GM18870 (cell line): Measurements from ENCODE around the gene ITGA8.
"Not testable (repeated sequence)": the region's sequence is repeated elsewhere in the genome, so short reads cannot be mapped to it uniquely, and the experiment has no call there.

ENCODE experiments used
- ATAC-seq: cut with Tn5 transposase; IDR thresholded peaks from one replicate; pipeline ENCODE4 v1.9.1; 2021; ENCODE audit warnings: moderate library complexity; ENCODE audit not compliant: unreplicated experiment

The ITGA8 gene

GRCh38 chr10:15624401-15625196 lies 95.1 kb downstream of the ITGA8 start:
- ATAC-seq = no peak

DNA sequence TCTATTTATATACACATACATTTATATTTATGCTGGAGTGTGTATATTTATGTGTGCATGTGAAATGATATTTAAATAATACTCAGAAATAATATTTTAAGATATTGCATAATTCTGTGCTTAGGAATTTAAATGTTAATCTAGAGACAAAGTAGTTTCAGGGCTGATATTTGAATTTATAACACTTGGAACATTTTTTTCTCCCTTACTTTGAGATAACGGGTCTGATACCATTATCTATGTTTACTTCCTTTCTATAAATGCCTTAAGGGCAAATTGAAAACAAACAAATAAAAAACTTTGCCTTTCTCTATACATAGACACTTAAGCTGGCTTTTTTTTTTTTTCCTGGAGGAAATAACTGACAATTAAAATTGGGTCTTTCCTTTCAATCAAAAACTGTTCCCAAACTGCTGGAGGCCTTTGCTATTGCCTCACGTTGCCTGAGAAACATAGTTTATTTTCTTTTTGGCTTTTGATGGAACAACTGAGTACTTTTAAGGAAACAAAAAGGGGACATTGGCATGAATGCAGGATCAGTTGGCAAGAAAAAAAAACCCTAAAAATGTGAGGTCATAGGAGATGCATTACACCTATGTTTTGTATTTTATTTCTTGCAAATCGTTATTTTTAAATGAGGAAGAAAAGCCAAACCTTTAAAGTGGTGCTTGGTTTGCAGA lies 98.7 kb downstream of the ITGA8 start:
- ATAC-seq = no peak

DNA sequence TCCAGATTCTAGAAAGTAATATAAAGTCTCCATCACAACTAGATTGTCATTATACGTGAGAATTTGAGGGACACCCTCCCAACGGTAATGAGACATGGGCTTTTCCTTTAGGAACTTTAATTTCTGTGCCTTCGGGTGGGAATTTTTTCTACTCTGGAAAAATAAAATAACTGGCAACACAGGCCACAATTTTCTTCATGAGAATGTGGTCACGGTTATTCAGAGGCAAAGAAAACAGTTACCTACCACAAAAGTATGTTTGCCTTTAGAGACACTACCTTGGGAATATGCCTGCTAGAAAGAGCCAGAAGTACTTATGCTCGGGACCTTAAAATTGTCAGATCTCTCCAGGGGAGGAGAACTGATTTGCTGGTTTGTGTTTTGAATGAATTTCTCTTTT lies 99.4 kb downstream of the ITGA8 start:
- no peak for ATAC-seq

- ATAC-seq = no peak
These were observed 110.5 kb downstream of the ITGA8 start for GRCh38 chr10:15609246-15609645.

DNA sequence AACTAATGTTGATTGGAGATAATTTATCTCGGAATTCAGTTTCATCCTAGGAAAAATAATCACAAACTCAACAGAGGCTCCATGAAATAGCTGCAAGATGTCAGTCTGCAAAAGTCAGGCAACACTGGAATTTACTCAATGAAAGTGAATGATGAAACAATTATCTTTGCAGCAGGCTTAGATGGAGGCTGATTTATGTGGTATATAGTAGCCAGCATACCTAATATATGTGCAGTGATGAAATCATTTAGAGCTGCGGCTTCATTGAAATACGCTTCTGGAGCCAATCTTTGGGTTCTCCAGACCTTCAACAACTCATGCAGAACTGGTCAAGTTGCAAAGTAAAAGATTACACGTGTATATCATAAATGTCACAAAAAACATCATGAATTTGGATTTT lies 113.3 kb downstream of the ITGA8 start:
- no peak for ATAC-seq

DNA sequence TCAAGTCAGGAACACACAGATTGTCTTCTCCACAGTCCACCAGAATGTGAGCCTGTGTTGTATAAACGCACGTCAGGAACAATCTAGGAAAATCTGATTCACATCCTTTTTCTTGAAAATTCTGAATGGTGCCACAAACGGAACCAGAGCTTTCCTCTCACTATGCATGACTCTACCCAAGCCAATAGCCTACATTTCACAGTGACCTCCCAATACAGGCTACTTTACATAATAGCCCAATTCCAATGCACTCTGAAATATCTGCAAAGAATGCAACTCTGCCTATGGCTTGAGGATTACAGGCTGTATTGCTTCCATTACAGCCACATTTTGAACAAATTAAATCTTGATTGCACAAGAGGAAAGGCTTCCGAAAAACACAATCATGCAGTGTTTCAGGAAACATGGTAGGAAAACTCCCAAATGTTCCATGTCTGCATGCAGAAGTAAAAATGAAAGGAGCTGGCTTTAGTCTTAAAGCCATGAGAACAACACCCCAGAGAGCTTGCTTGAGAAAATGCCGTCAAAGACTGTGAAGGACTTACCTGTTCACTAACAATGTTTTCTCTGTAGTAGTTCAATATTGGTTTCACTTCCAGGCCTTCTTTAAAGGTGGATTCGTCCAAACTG lies 113.9 kb downstream of the ITGA8 start:
- ATAC-seq = no peak

DNA sequence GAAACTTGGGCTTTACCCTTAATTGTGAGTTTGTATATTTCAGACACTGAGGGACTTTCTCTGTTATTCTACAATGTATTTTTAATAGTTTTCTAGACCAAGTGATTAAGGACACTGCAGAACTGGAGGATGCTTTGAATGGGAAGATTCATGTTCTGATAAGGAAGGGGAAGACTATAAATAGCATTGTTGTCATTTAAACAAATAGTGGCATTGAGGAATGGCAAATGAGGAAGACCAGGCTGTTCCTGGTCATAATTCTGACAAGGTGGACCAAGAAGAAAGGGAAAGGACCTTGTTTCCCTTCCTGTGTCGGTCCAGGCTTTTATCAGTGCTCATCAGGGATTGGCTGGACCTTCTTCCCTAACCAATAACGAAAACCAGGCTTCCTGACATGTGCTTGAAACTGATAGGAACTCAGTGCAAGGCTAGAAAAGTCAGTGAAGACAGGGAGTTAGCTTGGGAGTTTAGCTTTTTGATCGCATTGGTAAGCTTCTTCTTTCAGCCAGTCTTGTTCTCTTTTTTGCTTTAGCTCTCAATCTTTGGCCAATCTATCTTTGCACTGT lies 116.2 kb downstream of the ITGA8 start:
- no peak for ATAC-seq

DNA sequence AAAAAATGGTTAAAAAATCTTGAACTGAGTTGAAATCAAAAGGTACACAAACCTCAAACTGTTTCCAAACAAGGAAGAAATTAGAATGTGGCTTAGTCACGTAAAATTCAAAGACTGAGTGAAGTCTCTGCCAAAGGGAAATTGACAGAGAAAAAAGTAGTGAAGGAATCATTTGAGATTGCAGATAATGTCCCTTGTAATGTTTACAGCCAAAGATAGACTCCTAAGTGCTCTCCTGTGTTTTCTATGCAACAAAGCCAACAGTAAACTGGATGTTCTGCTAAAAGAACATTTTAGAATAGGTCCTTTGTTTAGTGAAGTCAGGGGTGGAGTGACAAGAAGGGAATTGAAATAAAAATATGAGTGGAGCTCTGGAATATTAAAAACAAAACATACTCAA lies 117.9 kb downstream of the ITGA8 start:
- ATAC-seq = no peak

DNA sequence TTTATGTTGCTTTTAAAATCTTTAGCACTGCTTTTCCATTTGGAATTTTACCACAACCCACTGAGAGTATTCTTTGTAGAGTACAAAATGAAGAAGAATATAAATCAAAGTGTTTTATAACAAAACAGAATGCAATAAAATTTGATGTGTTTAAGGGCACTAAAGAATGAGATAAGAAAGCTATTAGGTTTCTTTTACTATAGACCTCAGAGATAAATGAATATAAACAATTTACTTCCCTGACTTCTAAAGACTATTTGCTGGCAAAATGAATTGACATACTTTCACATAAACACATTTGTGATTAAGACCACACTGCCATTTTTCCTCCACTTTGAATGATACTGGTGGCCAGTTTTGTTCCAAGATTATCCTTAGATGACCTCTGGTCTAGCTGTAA lies 124.5 kb downstream of the ITGA8 start:
- ATAC-seq = no peak

GRCh38 chr10:15591937-15592336 lies 127.8 kb downstream of the ITGA8 start:
- no peak for ATAC-seq

GRCh38 chr10:15591431-15591830 lies 128.3 kb downstream of the ITGA8 start:
- ATAC-seq = no peak

- ATAC-seq = no peak
These were observed 130.8 kb downstream of the ITGA8 start for GRCh38 chr10:15588635-15589508.

GRCh38 chr10:15588151-15588550 lies 131.6 kb downstream of the ITGA8 start:
- ATAC-seq = no peak

GRCh38 chr10:15587271-15587670 lies 132.5 kb downstream of the ITGA8 start:
- ATAC-seq = no peak

- peak; percentile 81 for ATAC-seq
These were observed 134.4 kb downstream of the ITGA8 start for GRCh38 chr10:15585303-15585715.

DNA sequence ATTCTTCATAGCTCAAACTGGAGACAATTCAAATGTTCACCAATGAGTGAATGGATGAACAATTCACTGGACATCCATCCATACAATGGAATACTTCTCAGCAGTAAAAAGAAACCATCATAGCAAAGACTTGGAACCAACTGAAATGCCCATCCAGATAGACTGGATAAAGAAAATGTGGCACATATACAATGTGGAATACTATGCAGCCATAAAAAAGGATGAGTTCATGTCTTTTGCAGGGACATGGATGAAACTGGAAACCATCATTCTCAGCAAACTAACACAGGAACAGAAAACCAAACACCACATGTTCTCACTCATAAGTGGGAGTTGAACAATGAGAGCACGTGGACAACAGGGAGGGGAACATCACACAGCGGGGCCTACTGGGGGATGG lies 136.8 kb downstream of the ITGA8 start:
- ATAC-seq = not testable (repeated sequence)

DNA sequence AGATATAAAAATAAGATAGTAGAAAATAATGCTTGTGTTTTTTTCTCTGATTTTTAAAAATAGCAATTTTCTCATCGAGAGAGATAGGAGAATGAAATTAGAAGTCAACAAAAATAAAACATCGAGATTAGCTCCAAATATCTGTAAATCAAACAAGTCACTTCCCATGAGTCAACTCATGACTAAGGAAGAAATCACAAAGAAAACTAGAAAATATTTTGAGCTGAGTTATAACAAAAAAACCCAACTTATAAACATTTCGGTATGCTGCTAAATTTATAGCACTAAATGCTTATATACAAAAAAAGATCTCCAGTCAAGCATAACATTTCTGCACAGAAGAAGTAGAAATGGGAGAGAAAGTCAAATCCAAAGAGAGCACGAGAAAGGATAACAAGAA lies 140.1 kb downstream of the ITGA8 start:
- no peak for ATAC-seq

- no peak for ATAC-seq
These were observed 147.1 kb downstream of the ITGA8 start for GRCh38 chr10:15572531-15573045.

DNA sequence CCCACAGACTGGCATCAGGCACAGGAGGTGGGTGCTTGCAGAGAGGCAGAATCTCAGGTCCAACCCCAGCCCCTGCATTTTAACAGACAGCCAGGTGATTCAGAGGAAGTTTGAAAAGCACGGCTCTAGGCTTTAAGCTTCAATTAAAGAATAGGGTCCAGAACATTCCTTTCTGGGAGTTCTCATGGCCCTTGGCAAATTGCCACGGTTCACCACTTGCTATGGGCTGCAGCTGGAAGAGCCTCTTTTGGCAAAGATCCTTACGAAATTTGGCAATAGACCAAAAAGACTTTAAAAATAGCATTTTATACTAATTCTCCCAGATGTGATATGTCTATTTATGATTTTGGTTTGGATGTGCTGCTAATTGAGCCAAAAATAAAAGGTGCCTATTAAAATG lies 148.1 kb downstream of the ITGA8 start:
- ATAC-seq = no peak

- no peak for ATAC-seq
These were observed 148.9 kb downstream of the ITGA8 start for GRCh38 chr10:15570738-15571339.
